HG02884 (cell line): Measurements from ENCODE around the gene RPS23.
"Not testable (repeated sequence)": the region's sequence is repeated elsewhere in the genome, so short reads cannot be mapped to it uniquely, and the experiment has no call there.

Experiments used
- ATAC-seq: cut with Tn5 transposase; IDR thresholded peaks from one replicate; pipeline ENCODE4 v1.9.1; 2021; ENCODE audit warnings: mild to moderate bottlenecking, moderate library complexity; ENCODE audit not compliant: unreplicated experiment

The RPS23 gene

DNA sequence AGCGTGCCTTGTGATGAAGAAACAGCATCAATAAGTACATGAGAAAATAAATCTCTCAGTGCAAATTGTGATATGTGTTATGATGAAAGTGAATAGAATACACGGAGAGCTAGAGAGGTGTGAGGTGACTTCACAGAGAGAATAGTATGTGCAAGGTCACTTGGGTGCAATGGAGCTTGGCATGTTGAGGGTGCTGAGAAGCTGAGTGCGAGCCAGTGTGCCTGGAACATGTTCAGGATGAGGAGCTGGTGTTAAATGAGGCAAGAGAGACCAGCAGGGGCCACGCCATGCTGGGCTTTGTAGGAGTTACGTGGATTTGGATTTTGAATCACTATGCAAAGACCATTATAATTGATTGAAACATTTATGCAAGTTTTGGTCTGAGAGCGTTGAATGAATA lies 12.8 kb upstream of the RPS23 start:
- no peak for ATAC-seq

DNA sequence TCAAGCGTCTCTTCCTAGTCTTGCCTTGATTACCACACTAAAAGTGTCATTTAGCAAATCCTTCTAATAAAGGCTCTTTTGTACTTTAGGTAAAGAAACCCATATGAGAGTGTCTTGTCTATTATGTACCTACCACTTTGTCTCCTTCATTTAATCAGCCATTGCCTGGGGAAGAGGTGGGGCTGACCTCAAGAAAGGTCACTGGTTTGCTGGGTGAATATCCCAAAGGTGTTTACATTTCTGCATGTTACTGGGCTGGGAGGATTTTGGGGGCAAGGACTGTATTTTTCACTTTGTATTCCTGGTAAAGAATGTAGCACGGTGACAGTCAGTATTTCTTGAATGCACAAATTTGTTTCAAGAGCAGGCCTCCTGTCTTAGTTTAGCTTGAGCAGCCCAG lies 11.9 kb upstream of the RPS23 start:
- ATAC-seq: no peak

DNA sequence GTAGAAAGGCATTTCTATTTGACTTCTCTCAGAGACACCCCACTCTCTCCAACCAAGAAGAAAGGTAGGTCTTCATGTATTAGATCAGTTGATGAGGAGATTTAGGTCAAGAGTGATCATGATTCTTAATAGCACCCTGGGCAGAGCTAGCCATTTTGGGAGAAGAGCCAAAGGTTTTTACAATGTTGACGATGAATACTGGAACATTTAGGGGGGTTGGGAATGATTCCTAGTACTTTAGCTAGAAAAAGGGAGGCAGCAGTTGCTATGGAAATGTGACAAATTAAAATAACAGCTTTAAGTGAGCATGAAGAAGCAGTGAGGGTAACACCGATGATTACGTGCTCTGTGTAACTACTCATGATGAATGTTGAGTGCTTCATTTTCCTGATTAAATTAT lies 9.5 kb upstream of the RPS23 start:
- no peak for ATAC-seq

DNA sequence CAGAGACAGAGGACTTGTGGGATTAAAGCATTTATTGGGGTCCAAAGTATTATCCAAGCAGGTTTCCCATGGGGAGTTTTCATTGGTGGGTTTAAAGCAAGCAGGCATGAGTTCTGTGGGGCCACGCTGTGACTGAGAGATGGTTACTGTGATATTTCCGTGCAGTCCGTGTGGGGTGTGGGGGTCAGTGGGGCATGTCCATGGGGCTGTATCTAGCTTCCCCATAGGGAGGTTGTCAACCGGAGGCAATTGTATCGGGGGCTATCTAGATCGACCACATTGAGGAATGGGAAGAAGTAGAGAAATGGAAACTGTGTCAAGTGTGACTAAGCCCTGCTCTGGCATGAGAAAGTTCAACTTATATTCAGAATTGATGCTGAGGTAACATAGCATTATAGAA lies 7.1 kb upstream of the RPS23 start:
- ATAC-seq: no peak

DNA sequence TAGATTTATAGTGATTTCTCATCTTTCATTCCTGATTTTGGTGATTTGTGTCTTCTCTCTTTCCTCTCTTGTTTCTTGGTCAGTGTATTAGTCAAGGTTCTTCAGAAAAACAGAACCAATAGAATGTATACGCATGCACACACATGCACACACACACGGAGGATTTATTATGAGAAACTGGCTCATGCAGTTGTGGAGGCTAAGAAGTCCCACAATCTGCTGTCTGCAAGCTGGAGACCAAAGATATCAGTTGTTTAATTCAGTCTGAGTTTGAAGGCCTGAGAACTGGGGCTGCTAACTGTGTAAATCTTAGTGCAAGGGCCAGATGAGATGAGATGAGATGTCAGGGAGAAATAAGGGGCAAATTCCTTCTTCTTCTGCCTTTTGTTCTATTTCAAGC lies 5.7 kb upstream of the RPS23 start:
- ATAC-seq: no peak

DNA sequence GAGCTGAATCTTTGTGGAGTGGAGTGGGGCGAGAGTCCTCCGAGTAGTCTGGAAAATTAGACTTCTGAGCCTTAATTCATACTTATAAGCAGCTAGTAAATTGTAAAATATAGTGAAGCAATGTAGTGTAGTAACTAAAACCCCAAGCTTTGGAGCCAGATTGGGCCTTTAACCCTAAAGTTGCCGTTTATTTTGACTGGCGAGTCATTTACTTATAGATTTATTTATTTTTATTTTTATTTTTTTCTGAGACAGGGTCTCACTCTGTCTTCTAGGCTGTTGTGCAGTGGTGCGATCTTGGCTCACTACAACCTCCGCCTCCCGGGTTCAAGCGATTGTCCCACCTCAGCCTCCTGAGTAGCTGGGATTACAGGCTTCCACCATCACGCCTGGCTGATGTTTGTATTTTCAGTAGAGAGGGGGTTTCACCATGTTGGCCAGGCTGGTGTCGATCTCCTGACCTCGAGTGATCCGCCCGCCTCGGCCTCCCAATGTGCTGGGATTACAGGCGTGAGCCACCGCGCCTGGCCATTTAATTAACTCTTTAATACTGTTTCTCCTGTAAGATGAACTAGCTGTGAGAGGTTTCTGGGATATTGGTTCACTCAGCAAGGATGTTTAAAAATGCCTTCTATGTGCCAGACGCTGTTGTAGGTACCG lies 687 bp upstream of the RPS23 start:
- ATAC-seq: no peak

DNA sequence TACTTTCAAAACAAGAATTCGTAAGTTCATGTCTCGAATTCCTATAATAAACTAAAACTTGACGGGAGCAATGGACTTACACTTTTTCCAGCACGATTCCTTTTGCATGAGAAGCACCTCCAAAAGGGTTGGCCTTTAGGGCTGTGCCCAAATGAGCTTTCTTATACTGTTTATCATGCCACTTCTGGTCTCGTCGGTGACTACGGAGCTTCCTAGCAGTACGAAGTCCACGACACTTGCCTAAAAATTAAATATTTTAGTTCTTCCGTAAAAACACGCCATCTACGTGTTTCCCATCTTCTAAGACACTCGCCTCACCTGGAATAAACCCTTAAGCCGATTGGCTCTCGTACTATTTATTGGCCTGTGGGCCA lies 554 bp downstream of the RPS23 start:
- no peak for ATAC-seq

DNA sequence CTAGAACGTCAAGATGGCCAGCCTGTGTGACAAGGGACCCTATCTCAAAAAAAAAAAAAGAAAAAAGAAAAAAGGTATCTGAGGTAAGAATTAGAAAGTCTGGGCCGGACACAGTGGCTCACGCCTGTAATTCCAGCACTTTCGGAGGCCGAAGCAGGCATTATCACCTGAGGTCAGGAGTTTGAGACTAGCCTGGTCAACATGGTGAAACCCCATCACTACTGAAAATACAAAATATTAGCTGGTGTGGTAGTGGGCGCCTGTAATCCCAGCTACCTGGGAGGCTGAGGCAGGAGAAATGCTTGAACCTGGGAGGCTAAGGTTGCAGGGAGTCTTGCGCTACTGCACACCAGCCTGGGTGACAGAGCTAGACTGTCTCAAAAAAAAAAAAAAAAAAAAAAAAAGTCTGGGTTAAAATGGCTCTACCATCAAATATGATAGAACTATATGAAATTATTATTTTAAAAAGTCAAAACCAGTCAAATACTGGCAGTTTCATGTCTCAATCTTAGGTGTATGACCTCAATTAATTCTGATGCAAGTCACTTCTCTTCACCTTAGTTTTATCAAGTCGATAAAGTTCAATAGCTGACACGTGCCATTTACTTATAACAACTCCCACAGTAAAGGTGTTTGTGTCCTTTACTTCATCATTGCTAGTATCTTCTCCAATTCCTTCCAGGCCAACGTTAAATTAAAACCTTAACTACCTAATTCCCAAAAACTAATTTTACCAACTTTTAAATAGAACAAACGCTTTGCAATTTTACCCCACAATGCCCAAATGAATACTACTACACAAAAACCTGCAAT lies 1.1 kb downstream of the RPS23 start:
- ATAC-seq: no peak

DNA sequence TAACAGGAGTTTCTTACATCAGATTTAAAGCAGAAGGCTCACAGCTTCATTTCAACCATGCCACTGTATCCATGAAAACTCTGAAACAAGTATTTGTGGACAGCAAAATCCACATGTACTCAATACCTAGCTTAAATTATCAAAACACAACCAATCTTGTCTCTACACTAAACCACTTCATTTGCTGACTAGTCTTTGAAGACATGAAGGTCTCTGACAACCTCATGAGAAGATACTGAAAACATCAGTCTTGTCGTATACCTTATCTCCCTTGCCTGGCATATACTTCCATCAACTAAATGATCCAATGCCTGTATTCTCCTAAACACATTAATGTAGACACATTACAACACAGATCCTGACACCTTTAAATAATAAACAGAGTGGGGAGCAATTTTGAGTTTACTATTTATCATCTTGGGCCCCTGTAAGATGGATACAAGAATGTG lies 2.9 kb downstream of the RPS23 start:
- no peak for ATAC-seq

DNA sequence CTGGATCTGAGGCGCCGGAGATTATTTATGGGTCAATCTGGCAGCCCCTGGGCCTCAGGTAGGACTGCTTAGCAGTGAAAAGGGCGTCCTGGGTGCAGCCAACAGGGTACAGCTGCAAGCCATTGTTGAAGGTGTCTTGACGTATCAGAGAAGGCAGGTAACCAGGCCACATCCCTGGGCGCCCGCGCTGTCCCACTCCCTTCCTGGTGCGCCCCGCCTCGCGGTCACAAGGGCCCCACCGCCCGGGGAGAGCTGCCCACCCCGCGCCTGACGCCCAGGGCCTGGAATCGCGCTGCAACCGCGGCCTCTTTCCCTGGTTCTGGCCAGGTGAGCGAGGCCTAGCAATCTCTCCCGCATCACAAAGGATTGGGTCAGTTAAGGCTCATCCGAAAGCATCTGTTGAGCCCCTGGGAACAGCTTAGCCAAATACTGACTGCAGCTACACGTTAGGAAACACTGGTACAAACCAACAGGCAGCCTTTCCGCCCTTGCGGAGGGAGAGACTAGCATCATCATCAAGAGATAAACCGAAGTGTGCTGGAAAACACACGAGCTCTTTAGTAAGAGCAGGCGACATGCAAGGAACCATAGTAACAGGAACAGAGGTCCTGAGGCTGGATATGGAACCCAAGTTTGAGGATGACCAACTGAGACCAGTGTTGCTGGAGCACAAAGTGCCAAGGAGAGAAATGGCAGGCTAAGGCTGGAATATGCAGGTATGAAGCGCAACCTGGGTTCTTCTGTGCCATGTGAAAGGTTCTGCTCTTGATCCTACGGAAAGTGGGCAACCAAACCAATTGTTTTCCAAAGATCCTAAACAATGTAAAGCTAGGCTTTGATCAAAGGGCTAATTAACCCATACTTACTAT lies 3.6 kb downstream of the RPS23 start:
- ATAC-seq: no peak

DNA sequence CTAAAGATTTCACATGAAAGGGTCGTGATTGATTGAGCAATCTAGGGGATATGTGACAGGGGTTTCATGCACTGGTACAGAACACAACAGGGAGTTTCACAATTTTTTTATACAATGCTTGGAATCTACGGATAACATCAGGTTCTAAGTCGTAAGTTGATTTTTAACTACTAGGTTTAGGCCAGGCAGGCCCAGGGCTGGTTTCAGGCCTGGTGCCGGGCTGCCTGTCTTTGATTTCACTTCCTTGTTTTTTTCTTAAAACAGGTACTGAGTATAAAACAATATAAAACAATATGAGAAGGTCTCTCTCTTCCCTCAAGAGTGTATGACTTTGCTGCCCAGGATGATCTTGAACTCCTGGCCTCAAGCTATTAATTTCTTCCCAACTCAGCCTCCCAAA lies 4.7 kb downstream of the RPS23 start:
- ATAC-seq: not testable (repeated sequence)

DNA sequence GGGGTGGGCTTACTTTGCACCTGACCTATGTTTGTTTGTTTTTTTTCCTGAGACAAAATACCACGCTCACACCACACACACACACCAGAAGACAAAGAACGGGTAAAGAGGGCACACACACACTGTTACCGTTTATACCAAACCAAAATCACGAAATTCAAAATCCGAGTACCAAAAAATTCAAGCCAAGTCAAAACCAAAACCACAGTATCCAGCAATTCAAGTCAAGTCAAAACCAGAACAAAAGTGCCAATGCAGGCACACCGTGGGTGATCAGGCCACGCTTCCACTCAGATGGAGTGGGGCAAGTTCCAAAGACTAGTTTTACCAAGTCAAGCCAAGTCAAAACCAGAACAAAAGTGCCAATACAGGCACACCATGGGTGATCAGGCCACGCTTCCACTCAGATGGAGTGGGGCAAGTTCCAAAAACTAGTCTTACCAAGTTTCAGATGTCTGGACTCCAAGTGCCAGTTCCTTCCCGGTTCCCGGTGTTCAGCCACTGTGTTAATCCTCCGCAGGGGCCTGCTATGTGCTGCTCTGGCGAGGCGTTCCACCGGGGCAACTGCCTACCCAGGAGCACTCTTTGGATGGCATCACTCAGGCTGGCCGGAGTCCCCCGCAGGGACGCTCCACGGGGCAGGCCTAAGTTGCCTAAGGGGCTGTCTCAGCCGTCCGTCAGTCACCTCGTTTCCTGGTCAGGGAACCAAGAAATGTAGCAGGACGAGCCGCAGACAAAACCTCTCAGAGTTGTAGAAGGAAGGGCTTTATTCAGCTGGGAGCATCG lies 5.4 kb downstream of the RPS23 start:
- ATAC-seq: not testable (repeated sequence)

DNA sequence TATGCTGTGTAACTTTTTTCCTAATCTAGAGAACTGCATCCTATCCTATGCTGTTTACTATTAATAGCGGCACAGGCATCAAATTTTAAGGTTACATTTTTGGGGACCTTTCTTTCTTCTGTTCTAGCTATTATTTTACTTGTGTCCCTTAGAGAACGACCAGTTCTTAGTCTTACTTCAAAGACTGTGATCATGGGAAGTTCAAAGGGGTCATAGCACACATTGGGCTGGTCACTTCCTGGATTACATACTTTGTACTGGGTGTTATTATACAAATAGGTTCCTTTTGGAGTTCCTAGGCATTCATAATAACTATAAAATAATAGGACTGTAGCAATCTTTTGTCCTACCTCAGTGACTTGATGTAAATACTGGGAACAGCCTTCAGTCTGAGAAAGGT lies 8.8 kb downstream of the RPS23 start:
- ATAC-seq: not testable (repeated sequence)

DNA sequence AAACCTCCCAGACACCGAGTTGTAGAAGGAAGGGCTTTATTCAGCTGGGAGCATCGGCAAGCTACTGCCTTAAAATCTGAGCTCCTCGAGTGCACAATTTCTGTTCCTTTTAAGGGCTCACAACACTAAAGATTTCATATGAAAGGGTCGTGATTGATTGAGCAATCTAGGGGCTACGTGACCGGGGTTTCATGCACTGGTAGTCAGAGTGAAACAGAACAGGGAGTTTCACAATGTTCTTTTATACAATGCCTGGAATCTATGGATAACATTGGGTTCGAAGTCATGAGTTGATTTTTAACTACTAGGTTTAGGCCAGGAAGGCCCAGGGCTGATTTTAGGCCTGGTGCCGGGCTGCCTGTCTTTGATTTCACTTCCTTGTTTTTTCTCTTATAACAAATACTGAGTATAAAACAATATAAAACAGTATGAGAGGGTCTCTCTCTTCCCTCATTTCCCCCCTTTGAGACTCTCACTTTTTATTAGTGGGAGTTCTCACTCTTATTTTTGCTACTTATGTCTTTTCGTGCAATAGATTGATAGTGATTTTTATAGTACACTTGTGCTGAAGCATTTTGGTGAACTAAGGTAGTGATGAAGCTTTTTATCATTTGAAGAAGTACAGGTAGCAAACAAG lies 10.7 kb downstream of the RPS23 start:
- not testable (repeated sequence) for ATAC-seq

DNA sequence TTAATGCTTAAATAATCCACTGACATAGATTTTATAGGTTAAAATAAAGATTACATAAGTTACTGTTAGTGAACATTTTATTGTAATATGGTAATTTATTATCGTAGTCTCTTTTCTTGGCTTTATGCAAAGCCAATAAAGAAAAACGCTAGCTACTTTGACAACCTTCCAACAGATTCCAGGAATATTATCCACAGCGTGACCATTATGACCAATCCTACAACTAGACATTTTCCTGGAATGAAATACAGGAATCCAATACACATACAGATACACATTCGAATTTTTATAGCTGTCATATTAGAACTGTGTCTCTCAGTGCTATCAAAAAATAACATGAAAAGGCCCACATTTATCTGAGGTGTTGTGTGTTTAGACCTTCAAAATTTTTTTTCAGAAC lies 13.1 kb downstream of the RPS23 start:
- no peak for ATAC-seq

DNA sequence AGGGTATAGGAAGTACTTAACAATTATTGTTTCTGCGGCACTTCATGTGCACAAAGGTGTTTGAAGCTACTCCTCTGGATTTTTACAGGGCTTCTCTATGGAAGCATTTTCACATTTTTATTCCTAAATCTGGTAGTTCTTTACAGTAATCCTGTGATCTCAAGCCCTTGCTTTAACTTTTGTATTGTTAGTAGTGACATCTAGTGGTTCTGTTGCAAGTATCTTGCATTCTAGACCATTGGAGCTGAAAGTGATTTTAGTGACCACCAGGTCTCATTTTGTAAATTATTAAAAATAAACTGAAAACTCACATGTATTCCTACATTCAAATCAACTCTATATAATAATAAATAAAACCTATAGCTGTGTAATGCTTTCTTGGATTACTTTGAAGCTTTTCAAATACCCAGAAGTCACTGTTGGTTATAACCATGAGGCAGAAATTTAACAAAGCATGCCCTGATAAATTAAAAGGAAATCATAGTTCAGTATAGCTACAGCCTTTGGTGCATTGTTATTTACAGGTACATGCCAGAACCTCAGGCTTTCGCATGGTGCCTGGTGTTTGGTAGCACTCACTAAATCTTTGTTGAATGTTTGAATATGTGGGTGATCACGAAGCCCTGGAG lies 18.9 kb downstream of the RPS23 start:
- ATAC-seq: no peak

DNA sequence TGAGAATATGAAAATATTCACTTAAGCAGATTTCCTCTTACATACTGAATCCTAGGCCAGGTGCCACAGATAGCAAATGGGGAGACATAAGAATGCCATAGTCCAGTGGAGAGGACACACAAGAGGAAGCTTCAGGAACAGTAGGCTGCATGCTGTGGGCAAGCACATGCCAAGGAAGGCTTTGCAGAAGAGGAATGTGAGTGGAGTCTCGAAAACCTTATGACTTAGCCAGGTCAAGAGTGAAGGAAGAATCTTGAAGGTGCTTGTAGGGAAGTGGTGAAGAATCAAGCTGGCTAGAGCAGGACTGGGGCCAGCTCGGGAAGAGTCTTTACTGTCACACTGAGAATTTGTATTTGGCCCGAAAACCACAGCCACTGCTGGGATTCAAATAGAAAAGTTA lies 20.4 kb downstream of the RPS23 start:
- no peak for ATAC-seq

DNA sequence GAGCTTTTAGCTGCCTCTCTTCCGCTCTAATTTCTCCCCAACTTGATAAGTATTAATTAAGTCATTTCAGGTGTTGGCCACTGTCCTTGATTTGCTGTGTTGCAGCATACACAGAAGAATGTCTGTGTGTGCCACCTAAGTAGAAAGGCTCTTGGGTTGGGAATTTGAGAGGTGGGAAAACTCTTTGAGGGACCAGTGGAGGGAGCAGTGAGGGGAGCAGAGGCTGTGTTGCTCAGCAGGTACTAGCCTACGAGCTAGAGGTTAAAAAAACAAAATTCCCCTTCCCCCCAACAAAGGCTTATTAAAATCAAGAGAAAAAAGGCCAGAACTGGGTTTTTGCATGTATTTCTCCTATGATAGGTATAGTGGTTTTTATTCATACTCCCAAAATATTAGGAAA lies 20.9 kb downstream of the RPS23 start:
- ATAC-seq: no peak

DNA sequence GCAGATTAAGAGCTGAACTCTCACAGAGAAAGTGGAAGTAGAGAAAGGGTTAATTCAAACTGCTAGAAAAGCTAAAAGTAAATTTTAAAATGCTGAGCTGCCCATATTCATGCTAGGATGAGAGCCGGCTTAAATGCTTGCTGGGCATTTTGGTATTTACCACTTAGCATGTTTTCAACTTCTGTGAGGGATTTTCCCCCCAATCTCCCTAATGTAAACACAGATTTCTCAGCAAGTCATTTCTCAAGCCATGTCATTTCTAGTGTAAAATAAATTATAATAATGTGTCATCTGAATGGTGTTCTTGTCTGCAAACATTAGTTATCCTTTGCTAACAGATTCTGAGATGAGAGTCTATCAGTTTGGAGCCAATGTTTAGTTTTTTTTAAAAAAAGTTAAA lies 22.3 kb downstream of the RPS23 start:
- ATAC-seq: no peak

DNA sequence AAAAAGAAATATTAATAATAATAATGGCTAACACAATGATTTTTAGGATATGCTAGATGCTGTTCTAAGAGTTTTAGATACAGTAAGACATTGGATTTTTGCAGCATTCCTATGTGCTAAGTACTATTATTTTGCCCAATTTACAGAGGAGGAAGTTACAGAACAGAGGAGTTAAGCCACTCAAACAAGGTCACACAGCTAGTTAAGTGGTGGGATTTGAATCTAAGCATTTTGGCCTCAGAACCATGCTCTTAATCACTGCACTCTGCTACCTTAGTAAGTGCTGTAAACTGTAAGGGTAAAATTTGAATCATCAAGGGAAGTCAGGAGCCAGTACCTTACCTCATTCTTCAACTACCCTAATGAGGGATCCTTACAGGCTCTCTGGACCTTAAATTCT lies 25.4 kb downstream of the RPS23 start:
- ATAC-seq: no peak
